Mucosa of descending colon (tissue), 3 donors: Measurements from ENCODE around the gene NKX2-2. TPM values are rescaled to one million over a fixed set of nuclear protein-coding genes. Genes with fewer than 3 reads are reported as not detected.

Experiments used
- ATAC-seq: fragments of 200-7000 bp; cut with Tn5 transposase; one replicate; pipeline ENCODE4 v1.9.1; 2020; ENCODE audit warnings: mild to moderate bottlenecking, moderate library complexity
- DNase-seq, 3 donors: peaks; one replicate each; pipeline ENCODE4 v3.0.0-alpha.2; 2020
- H3K36me3 ChIP-seq: fragments of 200-600 bp; one replicate; pipeline ENCODE4 v1.8.0; 2021; ENCODE audit warnings: low read depth, mild to moderate bottlenecking
- H3K4me1 ChIP-seq: fragments of 200-600 bp; one replicate; pipeline ENCODE4 v1.8.0; 2021; ENCODE audit warnings: low read depth, mild to moderate bottlenecking
- H3K4me3 ChIP-seq: fragments of 200-600 bp; one replicate; pipeline ENCODE4 v1.8.0; 2021; ENCODE audit warnings: mild to moderate bottlenecking
- H3K9me3 ChIP-seq: fragments of 200-600 bp; one replicate; pipeline ENCODE4 v1.8.0; 2021; ENCODE audit warnings: mild to moderate bottlenecking
- CTCF ChIP-seq: fragments of 200-600 bp; IDR thresholded peaks from one replicate; pipeline ENCODE4 v1.8.0; 2022; ENCODE audit warnings: antibody characterized with exemption, mild to moderate bottlenecking
- intact Hi-C, 2 donors: fragments of 100-400 bp; cut with DNase I in 1 of 2; cut with micrococcal nuclease in 1 of 2; formaldehyde crosslinking; loops; one replicate each; pipeline versions ENCODE4 v1.11.0 to v1.11.1; 2022; cut with DNase I, micrococcal nuclease
- total RNA-seq, 3 donors: library from RNA; stranded (reverse); fragmentation: NEBNext Ultra II Directional in 2 of 3; extraction: Animal tissue kit (Norgen Biotek cat#: 25700) in 2 of 3; gene quantifications; one replicate each; pipeline versions ENCODE4 v1.2.1 to v1.2.4, GENCODE V29; 2021 to 2023
- donor health status: DM: no; HTN: no; CAD: no; lungs with moderate emphysema.
- donor health status: DM: no; HTN: no; CAD: no.
- donor health status: DM: no; HTN: yes; CAD: no.

NKX2-2 gene
- total RNA-seq, 3 donors from 2014 or later, result 0.22 to 1.8 (median 0.81) TPM

- peaks cover 14% of the 10 kb centered on the region for H3K4me1 ChIP-seq
- H3K36me3 ChIP-seq, result no peaks in the 10 kb centered on the region
- H3K4me3 ChIP-seq, result no peak overlapping the region
- DNase-seq (no peak), ATAC-seq (no peak)
- intact Hi-C loops, result no loop called here
- no peak for TF ChIP-seq CTCF
- no peaks in the 10 kb centered on the region for H3K9me3 ChIP-seq
Observed at GRCh38 chr20:21516861-21517565, 3.1 kb upstream of the NKX2-2 start.

- Histone ChIP-seq H3K9me3 (no peaks in the 10 kb centered on the region), H3K4me1 (peaks cover 13% of the 10 kb centered on the region), H3K36me3 (no peaks in the 10 kb centered on the region), H3K4me3 (no peak overlapping the region)
- DNase-seq (no peak), ATAC-seq (no peak)
- no peak for TF ChIP-seq CTCF
- intact Hi-C loops, result no loop called here
Observed at GRCh38 chr20:21516180-21516567, 2.3 kb upstream of the NKX2-2 start.

GRCh38 chr20:21515300-21516179, 1.7 kb upstream of the NKX2-2 start:
- peaks cover 17% of the 10 kb centered on the region for H3K4me1 ChIP-seq
- no peak for TF ChIP-seq CTCF
- no peak overlapping the region for H3K4me3 ChIP-seq
- ATAC-seq, result no peak
- no peak for DNase-seq
- no peaks in the 10 kb centered on the region for H3K36me3 ChIP-seq
- H3K9me3 ChIP-seq, result no peaks in the 10 kb centered on the region
- intact Hi-C loops, result no loop called here

GRCh38 chr20:21514553-21515251, 838 bp upstream of the NKX2-2 start:
- DNase-seq (no peak), ATAC-seq (no peak)
- H3K36me3 ChIP-seq, result no peaks in the 10 kb centered on the region
- H3K4me3 ChIP-seq, result no peak overlapping the region
- peaks cover 23% of the 10 kb centered on the region for H3K4me1 ChIP-seq
- intact Hi-C loops, result no loop called here
- TF ChIP-seq CTCF, result no peak
- no peaks in the 10 kb centered on the region for H3K9me3 ChIP-seq

- no peak for ATAC-seq
- no peak for DNase-seq
- intact Hi-C loops, result no loop called here
- Histone ChIP-seq H3K4me3 (no peak overlapping the region), H3K4me1 (peaks cover 23% of the 10 kb centered on the region), H3K36me3 (no peaks in the 10 kb centered on the region), H3K9me3 (no peaks in the 10 kb centered on the region)
- TF ChIP-seq CTCF, result no peak
Observed at GRCh38 chr20:21513181-21513663, 642 bp downstream of the NKX2-2 start.
